GM18502 (cell line): ENCODE data around the gene MINDY3.
"Not testable (repeated sequence)": the region's sequence is repeated elsewhere in the genome, so short reads cannot be mapped to it uniquely, and the experiment has no call there.

Source experiments
- ATAC-seq: cut with Tn5 transposase; IDR thresholded peaks from one replicate; pipeline ENCODE4 v1.9.1; 2021; ENCODE audit warnings: mild to moderate bottlenecking; ENCODE audit not compliant: unreplicated experiment, poor library complexity

Gene MINDY3

DNA sequence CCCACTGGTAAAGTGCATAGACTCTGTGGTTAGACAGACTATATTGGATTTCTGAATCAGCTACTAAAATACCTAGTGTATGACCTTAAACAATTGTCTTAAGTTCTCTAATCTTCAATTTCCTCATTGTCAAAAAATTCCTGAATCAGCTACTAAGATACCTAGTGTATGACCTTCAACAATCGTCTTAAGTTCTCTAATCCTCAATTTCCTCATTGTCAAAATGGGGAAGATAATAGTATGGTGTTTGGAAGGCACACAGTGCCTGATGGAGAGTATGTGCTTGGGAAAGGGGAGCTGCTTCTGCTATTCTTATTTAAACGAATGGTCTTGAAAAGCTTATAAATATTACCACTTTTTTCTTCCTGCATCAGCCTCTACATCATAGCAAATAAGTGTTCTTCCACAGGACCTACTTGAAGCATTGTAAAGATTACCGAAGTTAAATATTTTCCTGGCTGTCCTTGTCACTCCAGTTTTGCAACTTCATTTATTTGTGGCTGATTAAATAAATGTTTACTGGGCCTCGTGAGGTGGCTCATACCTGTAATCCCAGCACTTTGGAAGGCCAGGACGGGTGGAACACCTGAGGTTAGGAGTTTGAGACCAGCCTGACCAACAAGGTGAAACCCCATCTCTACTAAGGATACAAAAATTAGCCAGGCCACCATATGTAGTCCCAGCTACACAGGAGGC lies 76.2 kb downstream of the MINDY3 start:
- ATAC-seq: no peak

DNA sequence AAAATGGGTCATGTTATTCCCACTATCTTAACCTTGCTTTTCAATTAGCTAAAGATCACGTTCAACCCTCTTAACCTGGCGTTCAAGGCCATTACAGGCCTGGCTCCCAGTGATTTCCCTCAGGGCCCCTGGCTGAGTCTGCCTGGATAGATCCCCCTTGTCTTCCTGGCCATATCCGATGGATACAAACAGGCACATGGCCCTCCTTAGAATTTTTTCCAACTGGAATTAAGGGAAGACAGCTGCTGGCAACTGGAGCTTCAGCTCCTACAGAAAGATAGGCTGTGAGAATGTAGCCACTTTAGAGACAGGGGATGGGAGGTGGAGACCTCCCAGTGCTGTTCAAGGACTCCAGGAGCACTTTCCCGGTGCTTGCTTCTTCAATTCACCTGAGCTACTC lies 77.5 kb downstream of the MINDY3 start:
- no peak for ATAC-seq

DNA sequence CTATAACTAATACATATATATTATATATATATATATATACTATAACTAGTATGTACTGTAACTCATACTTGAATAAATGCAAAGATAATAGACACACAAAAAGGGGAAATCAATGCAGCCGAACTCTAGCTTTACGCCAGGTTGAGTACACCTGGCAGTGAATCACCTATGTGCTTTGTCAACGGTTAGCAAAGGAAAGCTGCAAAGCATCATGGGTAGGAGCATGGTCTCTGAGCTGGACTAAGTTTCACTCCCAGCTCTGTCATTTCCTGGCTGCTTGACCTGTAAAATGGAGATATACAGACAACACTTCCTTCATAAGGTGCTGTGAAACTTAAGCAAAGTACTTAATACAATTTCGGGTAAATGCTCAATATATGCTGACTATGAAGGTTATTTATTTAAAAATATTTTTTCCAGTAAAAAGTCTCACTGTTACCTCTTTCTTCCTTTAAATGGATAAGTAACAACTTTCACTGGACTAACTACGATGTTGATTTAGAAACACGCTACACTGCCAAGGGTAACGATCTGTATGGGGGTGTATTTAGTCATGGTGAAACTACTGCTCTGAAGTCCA lies 78.8 kb downstream of the MINDY3 start:
- no peak for ATAC-seq

DNA sequence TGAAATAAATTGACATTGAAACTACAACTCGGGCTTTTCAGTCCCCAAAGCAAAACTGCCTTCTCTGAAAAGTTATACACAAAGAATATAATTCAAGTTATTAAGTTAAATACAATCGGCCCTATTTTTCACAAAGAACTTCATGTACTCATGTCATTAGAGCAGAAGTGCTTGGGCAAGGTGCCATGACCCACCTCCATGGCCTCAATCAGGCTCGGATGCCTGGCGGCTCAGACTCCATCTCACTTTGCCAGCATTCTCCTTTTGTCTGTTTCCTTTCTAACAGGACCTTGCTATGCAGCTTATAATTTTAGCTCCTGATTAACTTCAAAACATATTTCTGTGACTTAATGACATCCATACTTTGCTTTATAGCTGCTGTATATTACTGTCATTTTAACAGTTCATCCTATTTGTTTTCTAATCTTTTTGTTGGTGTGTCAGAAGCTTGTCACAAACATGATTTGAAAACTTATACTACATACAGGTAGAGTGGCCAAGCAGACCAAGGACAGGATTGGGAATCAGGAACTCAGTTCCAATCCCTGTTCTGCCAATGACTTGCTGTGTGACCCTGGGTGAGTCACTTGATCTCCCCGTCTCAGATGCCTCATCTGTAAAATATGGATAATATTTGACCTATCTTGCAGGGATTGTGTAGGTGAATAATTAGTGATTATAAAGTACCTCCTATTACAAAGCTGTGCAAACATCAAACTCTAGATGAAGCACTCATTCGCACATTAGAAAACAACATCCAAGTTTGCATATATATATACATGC lies 79.8 kb downstream of the MINDY3 start:
- ATAC-seq: no peak

DNA sequence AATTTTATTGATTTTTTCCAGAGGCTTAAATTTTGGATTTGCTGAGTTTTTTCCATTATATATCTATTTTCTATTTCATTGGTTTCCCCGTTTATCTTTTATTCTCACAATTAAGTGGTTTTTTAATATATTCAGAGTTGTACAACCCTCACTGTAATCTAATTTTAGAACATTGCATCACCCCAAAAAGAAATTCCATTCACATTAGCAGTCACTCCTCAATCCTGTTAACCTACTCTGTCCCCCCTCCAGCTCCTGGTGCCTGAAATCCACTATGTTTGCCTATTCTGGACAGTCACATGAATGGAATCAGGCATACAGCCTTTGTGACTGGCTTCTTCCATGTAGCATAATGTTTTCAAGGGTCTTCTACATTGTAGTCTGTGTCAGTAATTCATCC lies 84.8 kb downstream of the MINDY3 start:
- no peak for ATAC-seq

DNA sequence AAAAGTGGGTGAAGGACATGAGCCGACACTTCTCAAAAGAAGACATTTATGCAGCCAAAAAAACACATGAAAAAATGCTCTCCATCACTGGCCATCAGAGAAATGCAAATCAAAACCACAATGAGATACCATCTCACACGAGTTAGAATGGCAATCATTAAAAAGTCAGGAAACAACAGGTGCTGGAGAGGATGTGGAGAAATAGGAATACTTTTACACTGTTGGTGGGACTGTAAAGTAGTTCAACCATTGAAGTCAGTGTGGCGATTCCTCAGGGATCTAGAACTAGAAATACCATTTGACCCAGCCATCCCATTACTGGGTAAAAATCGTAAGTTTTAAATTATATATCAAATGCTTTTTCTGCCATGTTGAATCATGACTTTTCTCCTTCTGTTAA lies 85.8 kb downstream of the MINDY3 start:
- not testable (repeated sequence) for ATAC-seq

DNA sequence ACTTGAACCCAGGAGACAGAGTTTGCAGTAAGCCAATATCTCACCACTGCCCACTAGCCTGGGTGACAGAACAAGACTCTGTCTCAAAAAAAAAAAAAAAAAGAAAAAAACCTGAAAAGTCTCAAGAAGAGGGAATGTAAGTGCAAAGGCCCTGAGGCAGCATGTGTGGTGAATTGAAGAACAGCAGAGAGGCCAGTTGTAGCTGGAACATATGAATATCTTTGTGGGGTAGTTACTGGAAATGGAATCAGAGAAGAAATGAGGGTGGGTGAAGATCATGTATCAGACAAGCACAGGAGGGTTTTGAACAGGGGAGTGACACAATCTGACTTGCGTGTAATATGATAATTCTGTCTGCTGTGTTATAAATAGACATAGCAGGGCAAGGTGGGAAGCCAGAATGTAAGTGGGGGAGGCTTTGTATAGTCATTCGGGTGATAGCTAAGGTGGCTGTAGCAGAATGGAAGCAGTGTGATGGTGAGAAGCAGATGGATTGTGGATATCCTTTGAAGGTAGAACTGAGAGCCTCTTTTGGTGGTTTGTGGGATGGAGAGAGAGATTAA lies 95.3 kb downstream of the MINDY3 start:
- no peak for ATAC-seq

DNA sequence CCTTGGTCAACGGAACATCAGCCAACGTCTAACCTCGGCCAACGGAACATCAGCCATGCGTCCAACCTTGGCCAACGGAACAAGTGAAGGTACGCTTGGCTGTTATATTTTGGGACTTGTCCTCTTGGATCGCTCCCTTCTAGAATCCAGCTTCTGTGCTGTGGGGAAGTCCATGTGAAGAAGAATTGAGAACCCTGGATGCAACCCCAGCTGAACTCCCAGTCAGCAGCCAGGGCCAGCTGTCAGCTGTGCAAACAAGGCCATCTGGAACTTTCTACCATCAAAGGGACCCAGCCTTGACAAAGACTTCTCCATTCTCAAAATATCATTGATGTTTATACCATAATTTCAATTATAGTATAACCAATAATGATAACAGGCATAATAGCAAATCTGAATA lies 97.3 kb downstream of the MINDY3 start:
- no peak for ATAC-seq

DNA sequence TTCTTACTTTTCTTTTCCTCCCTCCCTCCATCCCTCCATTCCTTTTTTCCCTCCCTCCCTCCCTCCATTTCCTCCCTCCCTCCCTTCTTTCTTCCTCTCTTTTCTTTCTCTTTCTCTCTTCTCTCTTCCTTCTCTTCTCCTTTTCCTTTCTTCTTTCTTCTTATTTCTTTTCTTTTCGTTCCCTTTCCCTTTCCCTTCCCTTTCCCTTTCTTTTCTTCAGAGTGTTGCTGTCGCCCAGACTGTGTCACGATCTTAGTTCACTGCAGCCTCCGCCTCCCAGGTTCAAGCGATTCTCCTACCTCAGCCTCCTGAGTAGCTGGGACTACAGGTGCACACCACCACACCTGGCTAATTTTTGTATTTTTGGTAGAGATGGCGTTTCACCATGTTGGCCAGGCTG lies 98.1 kb downstream of the MINDY3 start:
- not testable (repeated sequence) for ATAC-seq

DNA sequence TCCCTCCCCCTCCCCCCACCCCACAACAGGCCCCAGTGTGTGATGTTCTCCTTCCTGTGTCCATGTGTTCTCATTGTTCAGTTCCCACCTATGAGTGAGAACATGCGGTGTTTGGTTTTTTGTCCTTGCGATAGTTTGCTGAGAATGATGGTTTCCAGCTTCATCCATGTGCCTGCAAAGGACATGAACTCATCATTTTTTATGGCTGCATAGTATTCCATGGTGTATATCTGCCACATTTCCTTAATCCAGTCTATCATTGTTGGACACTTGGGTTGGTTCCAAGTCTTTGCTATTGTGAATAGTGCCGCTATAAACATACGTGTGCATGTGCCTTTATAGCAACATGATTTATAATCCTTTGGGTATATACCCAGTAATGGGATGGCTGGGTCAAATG lies 99.1 kb downstream of the MINDY3 start:
- ATAC-seq: not testable (repeated sequence)

DNA sequence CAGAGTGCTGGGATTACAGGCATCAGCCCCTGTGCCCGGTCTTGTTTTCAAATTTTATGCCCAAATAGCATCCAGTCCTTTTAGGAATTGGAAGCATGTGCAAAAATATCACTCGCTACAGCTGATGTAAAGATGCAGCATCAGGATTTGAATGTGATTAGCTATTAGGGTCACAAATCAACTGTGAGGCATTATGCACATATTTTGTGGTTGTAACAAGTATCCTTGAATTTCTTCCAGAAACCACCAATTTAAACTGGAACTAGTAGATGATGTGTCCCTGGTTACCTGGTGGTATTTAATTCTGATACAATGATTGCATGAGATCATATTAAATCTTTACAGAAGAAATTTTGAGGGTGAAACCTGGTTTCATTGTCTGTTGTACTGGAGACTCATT lies 99.6 kb downstream of the MINDY3 start:
- no peak for ATAC-seq

DNA sequence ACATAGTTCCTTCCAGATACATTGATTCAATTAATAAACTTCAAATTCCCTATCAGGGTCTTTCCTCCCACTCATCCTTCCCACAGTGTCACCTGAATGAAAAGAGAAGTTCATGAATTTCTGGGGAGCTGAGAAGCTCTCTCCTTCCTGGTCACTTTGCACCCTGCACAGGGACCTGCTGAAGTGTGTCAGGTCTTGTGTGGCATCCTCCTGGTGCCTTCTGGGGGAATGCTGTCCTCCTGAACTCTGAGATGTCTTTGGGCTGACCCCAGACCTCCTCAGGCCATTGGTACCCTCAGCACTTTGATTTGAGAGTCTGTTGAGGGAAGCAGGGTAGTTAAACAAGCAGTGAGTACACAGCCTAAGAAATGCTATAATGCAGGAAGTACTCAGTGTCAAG lies 101.0 kb downstream of the MINDY3 start:
- no peak for ATAC-seq

DNA sequence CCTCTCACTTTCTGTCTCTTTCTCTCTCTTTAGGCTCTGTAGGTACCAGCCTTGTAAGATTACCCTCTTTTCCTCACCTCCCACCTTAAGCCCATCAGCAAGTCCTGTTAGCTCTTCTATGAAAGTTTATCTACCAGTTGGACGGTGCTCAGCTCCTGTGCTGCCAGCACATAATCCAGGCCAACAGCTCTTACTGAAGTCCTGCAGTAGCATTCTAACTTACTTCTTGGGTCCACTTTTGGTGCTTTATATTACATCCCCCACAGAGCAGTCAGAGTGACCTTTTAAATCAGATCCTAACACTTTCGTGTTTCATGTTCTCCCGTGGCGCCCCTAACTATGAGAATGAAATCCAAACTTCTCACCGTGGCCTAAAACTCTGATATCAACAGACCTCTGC lies 101.7 kb downstream of the MINDY3 start:
- ATAC-seq: no peak

DNA sequence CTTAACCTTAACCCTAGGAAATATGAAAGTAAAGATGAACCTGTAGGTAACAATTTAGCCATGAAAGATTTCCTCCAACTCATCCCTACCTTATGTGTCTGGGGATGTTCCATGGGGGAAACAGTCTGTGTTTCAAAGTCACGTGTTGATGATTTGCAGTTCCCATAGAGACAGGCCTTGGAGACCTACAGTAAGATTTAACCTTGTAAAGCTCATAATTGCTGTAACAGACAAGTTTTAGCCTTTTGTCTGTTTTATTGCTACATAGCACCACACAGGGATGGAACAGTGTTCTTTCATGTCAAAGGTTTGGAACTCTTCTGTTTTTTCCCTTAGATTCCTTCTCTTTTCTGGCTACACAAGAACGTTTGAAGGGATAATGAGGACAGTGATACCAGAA lies 105.4 kb downstream of the MINDY3 start:
- ATAC-seq: no peak

DNA sequence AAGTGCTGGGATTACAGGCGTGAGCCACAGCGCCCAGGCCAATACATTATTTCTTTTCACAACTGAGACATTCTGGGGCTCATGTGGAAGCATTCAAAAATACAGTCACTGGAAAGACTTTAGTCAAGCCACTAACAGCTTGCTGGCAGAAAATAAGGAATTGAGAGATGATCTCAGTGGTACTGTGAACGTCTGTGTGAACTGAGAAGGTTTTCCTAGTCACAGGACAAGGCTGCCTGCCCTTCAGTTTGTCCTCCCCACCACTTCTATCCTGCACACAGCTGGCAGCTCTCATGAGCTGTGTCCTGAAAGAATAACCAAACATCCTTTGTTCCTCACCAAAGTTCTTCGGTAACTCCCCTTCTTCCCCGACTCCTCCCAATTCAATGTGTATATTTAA lies 109.3 kb downstream of the MINDY3 start:
- ATAC-seq: no peak

DNA sequence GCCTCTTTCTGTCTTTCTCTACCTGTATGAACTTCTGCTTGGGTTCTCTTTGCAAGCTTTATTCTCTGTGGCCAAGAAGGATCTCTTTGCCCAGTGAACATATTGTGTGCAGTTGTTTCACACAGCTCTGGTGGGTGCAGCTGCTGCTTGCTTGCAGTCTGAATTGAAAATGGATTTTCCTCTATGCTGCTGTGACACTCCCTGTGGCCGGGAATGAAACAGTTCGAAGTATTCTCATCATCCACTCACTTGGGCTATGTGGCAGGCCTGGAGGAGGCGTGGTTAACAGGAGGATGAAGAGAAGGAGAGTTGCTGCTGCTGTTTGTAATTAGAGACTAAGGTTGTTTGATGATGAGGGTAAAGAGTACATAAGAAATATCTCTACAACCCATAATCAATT lies 112.2 kb downstream of the MINDY3 start:
- ATAC-seq: no peak

DNA sequence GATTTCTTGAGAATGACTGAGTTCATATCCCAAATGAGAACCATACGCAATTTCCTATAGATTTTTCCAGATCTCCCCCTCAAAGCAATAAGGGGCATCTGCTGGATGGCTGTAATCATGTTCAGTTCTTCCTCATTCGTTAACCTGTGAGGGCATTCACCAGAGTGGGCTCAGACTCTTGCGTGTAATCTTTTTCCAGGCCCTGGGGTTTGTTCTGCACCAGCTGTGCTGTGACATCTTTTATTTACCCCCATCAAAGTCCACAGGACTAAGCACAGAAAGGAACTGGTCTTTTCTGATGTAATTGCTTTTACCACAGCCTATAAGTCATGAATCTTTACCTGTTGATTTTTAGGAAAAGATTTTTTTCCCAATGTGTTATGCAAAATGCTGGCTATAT lies 112.7 kb downstream of the MINDY3 start:
- ATAC-seq: no peak

DNA sequence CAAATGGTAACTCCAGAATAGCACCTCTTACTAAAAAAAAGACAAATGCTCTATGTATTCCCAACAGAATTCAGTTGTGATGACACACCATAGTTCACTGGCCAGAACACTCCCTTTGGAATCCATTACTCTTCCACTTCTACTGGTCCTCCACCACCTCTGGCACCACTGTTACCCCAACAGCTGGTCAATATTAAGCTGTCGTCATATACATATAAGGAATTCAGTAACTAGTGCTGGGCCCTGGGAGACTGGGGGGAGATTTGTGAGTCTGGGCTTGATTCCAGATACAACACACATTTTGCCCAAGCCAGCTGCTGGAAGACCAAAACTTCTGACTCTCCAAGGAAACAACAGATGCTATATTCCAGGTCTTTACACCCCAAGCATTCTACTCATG lies 114.6 kb downstream of the MINDY3 start:
- ATAC-seq: no peak

DNA sequence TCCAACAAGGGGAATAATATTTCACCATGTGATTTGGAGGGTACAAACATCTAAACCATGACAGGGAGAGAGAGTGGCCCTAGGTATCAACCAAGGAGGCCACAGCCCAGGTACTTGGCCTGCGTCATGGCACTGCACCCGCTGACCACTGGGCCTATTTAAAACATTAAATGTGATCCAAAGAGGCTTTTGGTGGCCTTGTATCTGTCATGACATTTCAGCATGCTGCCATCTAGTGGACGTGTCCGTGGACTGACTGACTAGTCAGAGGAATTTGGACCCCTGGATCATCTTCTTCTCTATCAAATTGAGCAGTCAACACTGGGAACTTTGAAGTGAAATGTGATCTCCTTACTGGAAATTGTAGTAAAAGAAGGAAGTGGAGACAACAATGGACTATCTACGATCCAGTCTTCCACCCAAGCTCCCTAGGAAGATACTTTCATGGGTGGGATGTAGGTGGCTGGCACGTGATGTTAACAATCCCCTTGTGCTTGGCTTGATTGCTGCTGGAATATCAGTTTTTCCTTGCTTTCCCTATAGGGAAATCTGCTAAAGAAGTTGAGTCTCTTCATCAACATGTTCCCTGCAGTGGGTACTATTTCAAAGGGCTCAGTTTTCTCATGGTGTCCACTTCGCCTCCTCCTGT lies 116.0 kb downstream of the MINDY3 start:
- ATAC-seq: peak; percentile 62

DNA sequence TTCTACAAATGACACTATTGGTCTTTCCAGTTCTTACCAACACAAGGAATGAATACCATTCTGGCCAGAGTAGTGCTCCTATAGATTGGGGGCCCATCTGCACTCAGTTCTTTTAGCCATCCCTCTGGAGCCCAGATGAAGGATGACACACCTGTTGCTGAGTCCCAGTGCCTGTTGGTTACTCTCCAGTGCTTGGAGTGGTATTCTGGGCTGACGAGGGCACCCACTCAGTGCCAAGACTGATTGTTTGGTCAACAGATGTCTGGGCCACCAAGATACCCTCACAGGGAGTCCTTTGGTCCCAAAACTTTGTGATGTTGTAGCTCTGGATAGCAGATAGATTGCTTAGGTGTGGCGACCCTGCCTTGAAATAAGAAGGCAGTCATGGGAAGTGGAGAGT lies 116.9 kb downstream of the MINDY3 start:
- no peak for ATAC-seq

DNA sequence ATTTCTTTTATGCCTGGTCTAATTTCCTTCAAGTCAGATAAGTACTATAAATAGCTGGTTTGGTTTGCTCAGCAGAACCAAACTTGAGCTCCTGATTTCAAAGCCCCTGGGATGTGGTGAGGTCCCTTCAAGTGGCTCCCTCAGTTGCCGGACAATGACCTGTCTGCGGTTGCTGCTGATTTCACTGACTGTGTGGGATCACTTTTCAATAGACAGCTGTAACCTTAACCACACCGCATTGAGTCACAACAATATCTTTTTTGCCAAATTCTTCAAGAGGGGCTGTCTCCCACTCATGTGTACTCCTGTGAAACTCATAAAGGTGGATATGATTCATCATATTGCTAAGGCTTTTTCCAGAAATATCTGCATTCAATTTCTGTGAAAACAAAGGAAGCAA lies 117.5 kb downstream of the MINDY3 start:
- no peak for ATAC-seq
